Measurements from ENCODE around the gene ATP2A3. TPM values are rescaled to one million over a fixed set of nuclear protein-coding genes. Genes with fewer than 3 reads are reported as not detected.

ATP2A3 gene
- total RNA-seq, 4 donors from 2014 or later = 142 to 300 (median 208) TPM

DNA sequence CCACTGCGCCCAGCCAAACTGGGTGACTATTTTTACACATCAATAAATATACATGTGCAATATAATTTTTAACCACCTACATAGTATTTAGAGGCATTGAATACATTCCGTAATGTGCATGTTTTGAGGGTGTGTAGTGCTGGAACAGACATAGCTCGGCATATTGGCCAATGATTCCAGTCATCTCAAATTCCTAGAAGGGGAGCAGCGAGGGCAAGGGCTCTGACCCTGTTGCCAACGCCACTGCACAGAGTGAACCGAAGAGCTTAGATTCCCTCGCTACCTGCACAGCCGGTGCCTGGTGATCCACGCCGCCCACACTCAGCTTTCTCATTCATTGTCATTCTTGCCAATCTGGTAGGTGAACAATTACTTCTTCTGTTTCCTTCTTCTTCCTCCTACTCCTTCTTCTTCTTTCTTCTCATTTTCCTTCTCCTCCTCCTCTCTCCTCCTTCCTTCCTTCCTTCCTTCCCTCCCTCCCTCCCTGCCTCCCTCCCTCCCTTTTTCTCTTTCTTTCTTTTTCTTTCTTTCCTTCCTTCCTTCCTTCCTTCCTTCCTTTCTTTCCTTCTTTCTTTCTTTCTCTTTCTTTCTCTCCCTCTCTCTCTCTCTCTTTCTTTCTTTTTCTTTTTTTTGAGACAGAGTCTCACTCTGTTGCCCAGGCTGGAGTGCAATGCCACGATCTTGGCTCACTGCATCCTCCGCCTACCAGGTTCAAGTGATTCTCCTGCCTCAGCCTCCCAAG, 26.3 kb upstream of the ATP2A3 start:
- Histone ChIP-seq H3K27ac (no peak overlapping the region), H3K27me3 (peaks cover 9% of the 10 kb centered on the region), H3K36me3 (no peaks in the 10 kb centered on the region), H3K9me3 (no peaks in the 10 kb centered on the region), H3K4me1 (peaks cover 0 to 7% (median 1%) of the 10 kb centered on the region in 4 donors), H3K4me3 (no peak overlapping the region)
- peak; percentile 3 for DNase-seq
- in situ Hi-C loops (cut with MboI; ENCODE audit: low pct_ligation_motif_present in 1 of 4, low pct_unique_long_range_greater_than_20kb in 1 of 4, low sequenced_read_pairs in 3 of 4) = loop anchor here in 1 of 4 donors (10.0 kb wide), 1 partner anchor 76 kb away; the partner anchor contains the start of gene P2RX1
- TF ChIP-seq, protein P1, sequence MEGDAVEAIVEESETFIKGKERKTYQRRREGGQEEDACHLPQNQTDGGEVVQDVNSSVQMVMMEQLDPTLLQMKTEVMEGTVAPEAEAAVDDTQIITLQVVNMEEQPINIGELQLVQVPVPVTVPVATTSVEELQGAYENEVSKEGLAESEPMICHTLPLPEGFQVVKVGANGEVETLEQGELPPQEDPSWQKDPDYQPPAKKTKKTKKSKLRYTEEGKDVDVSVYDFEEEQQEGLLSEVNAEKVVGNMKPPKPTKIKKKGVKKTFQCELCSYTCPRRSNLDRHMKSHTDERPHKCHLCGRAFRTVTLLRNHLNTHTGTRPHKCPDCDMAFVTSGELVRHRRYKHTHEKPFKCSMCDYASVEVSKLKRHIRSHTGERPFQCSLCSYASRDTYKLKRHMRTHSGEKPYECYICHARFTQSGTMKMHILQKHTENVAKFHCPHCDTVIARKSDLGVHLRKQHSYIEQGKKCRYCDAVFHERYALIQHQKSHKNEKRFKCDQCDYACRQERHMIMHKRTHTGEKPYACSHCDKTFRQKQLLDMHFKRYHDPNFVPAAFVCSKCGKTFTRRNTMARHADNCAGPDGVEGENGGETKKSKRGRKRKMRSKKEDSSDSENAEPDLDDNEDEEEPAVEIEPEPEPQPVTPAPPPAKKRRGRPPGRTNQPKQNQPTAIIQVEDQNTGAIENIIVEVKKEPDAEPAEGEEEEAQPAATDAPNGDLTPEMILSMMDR (IDR thresholded peaks at IDR 0.05) = no peak
- no peak for TF ChIP-seq EP300 (IDR thresholded peaks at IDR 0.05; ENCODE audit: low read depth)
- TF ChIP-seq POLR2AphosphoS5 (IDR thresholded peaks at IDR 0.05) = no peak
- intact Hi-C loops (cut with DNase I; ENCODE audit: low total_unique reads) = no loop called here
- 86 to 91% methylated on average over 4 to 12 of the region's 12 CpGs for WGBS, 2 donors (ENCODE audit: low coverage in 1 of 2)

DNA sequence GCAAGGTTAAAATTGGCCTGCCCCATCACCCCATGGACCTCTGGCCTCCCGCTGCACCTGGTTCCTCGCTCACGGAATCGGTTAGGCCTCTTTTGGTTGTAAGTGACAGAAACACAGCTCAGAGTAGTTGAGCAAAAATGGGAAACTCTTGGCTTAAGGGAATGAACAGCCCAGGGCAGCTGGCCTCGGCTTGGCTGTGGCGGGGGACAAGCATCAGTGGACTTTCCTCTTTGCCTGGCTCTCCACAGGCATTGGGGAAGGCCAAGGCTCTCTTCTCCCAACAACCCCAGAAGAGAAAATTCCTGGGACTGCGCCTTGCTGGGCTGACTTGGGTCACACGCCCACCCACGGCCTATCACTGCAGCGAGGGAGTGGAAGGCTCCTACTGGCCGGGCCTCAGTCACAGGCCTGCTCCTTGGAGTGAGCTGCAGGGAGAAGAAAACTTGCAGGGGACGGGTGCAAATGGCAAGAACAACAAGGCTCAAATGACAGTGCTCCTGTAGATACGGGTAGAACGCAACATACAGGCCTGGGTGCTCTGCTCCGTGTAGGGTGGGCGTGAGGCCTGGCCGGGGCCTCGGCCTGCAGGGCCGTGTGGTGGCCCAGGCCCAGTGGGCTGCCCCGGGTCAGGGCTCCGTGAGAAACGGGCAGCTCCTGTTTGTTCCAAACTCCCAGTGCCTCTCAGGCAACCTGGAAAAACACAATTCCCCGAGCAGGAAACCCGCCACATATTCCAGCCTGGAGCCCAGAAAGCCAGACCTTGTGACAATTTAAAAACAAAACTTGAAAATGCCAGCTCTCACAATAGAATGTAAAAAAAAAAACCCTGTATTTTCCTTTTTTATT, 25.0 kb upstream of the ATP2A3 start:
- in situ Hi-C loops (cut with MboI; ENCODE audit: low pct_ligation_motif_present in 1 of 4, low pct_unique_long_range_greater_than_20kb in 1 of 4, low sequenced_read_pairs in 3 of 4) = no loop called here
- Histone ChIP-seq H3K36me3 (no peaks in the 10 kb centered on the region), H3K27me3 (no peaks in the 10 kb centered on the region), H3K9me3 (no peaks in the 10 kb centered on the region), H3K4me1 (peaks cover 0 to 10% (median 1%) of the 10 kb centered on the region in 4 donors), H3K27ac (no peak overlapping the region), H3K4me3 (no peak overlapping the region)
- DNase-seq = peak; percentile 1
- intact Hi-C loops (cut with DNase I; ENCODE audit: low total_unique reads) = loop anchor here (5.0 kb wide), 1 partner anchor 1618 kb away; no protein-coding TSS in a partner anchor
- TF ChIP-seq, protein P1 (IDR thresholded peaks at IDR 0.05) = no peak
- TF ChIP-seq EP300 (IDR thresholded peaks at IDR 0.05; ENCODE audit: low read depth) (no peak), POLR2A (IDR thresholded peaks at IDR 0.05) (no peak), POLR2AphosphoS5 (IDR thresholded peaks at IDR 0.05) (no peak)
- WGBS, 2 donors (ENCODE audit: low coverage in 1 of 2) = 85 to 100% methylated on average over 3 to 23 of the region's 24 CpGs

DNA sequence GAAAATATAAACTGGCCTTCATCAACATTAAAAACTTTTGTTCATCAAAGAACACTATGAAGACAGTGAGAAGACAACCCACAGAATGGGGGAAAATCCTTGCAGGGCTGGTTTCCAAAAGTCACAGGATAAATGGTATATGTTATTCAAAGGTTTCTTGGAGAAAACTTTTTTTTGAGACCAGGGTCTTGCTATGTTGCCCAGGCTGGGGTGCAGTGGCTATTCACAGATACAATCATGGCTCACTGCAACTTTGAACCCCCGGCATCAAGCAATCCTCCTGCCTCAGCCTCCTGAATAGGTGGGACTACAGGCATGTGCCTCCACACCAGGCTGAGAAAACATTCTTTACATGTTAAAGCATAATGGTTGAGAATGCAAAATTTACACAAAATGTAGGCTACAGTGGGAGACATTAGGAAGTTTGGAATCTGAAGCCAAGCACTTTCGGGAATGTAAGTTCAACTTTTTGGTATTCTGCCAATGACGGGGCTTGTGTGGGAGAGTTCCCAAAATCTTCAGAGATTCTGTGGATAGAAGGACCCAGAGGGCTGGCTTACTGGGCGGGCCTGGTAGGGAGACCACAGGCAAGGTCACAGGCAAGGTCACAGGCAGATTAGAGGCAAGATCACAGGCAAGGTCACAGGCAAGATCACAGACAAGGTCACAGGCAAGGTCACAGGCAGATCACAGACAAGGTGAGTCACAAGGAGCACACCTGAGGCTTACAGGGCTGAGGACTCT, 24.2 kb upstream of the ATP2A3 start:
- Histone ChIP-seq H3K4me3 (no peak overlapping the region), H3K4me1 (peaks cover 0 to 17% (median 4%) of the 10 kb centered on the region in 4 donors), H3K27ac (no peak overlapping the region), H3K9me3 (no peaks in the 10 kb centered on the region), H3K27me3 (no peaks in the 10 kb centered on the region), H3K36me3 (no peaks in the 10 kb centered on the region)
- TF ChIP-seq POLR2AphosphoS5 (IDR thresholded peaks at IDR 0.05) (no peak), POLR2A (IDR thresholded peaks at IDR 0.05) (no peak), EP300 (IDR thresholded peaks at IDR 0.05; ENCODE audit: low read depth) (no peak)
- TF ChIP-seq, protein P1 (IDR thresholded peaks at IDR 0.05) = no peak
- 80 to 90% methylated on average over 3 to 4 of the region's 4 CpGs for WGBS, 2 donors (ENCODE audit: low coverage in 1 of 2)
- peak; percentile 6 for DNase-seq
- in situ Hi-C loops (cut with MboI; ENCODE audit: low pct_ligation_motif_present in 1 of 4, low pct_unique_long_range_greater_than_20kb in 1 of 4, low sequenced_read_pairs in 3 of 4) = no loop called here
- intact Hi-C loops (cut with DNase I; ENCODE audit: low total_unique reads) = loop anchor here (5.0 kb wide), 1 partner anchor 1619 kb away; no protein-coding TSS in a partner anchor

Measured in transverse colon (tissue), 4 donors.